H1 (cell line): ENCODE results near the gene KIF22. TPM values are rescaled to one million over a fixed set of nuclear protein-coding genes. Genes with fewer than 3 reads are reported as not detected.

Source experiments
- CEBPB ChIP-seq: IDR thresholded peaks from 2 replicates; pipeline ENCODE4 v1.6.1; 2012; ENCODE audit warnings: low read depth, low read length
- CHD1 ChIP-seq: IDR thresholded peaks from 2 replicates; pipeline ENCODE4 v1.6.1; 2012; ENCODE audit warnings: low read depth, low read length, improper control_type of control experiment
- CHD7 ChIP-seq: fragments of 300-600 bp; sonication (generic); IDR thresholded peaks from 2 replicates; pipeline ENCODE4 v1.7.1; 2012; ENCODE audit warnings: low read length, moderate library complexity, mild to moderate bottlenecking, inconsistent platforms; ENCODE audit not compliant: insufficient replicate concordance
- HDAC6 ChIP-seq: IDR thresholded peaks from one replicate; pipeline ENCODE4 v1.7.1; 2012; ENCODE audit warnings: low read depth, mild to moderate bottlenecking, inconsistent platforms, low read length, moderate library complexity
- KDM4A ChIP-seq: IDR thresholded peaks from one replicate; pipeline ENCODE4 v1.7.1; 2012; ENCODE audit warnings: low read depth, mild to moderate bottlenecking, moderate library complexity, low read length, inconsistent platforms; ENCODE audit not compliant: severe bottlenecking
- NRF1 ChIP-seq: IDR thresholded peaks from 2 replicates; pipeline ENCODE4 v1.6.1; 2011; ENCODE audit warnings: mild to moderate bottlenecking, low read depth, low read length, improper control_type of control experiment
- SP1 ChIP-seq: IDR thresholded peaks from 2 replicates; pipeline ENCODE4 v1.6.1; 2011; ENCODE audit warnings: low read depth, low read length
- USF2 ChIP-seq: IDR thresholded peaks from 2 replicates; pipeline ENCODE4 v1.6.1; 2011; ENCODE audit warnings: low read length, improper control_type of control experiment
- polyA plus RNA-seq, 7 experiments: library from polyadenylated mRNA; depleted of rRNA in 3 of 7; stranded (reverse) in 5 of 7; unstranded in 2 of 7; fragments of >200 nt in 5 of 7; fragments of 200-250 nt in 2 of 7; gene quantifications; 1 replicate in 5 of 7; 2 replicates in 1 of 7; 4 replicates in 1 of 7; pipeline versions ENCODE4 v1.2.1 to v1.2.3, GENCODE V29; 2011 to 2013; ENCODE audit warnings: missing spikeins in 2 of 7, mixed read lengths in 2 of 7
- total RNA-seq: library from RNA; stranded (reverse); fragmentation: NEBNext Ultra II Directional; extraction: Animal tissue kit (Norgen Biotek cat#: 25700); gene quantifications from 2 replicates; pipeline ENCODE4 v1.2.1, GENCODE V29; 2021

KIF22 gene
- total and polyA plus RNA-seq, 2 of the 8 experiments (the other 6 are each of a cell fraction or from before 2014, with no cell fraction given), result 139 to 142 TPM

DNA sequence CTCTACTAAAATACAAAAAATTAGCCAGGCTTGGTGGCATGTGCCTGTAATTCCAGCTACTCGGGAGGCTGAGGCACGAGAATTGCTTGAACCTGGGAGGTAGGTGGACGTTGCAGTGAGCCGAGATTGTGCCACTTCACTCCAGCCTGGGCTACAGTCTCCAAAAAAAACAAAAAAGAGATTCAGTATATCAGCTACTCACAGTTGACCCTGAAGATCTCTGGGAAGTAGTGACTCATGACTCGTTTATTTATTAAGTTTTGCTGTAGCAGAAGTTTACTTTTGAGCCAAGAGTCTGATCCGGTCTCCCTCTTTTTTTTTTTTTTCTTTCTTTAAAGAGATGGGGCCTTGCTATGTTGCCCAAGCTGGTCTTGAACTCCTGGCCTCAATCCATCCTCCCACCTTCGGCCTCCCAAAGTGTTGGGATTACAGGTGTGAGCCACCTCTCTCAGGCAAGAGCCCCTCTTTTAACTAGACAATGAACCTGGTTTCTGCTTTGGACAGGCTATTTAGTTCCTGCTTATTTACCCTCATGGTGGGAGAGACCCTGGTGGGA is 34.1 kb downstream of the KIF22 start (continued):
- TF ChIP-seq CHD7, result no peak
- no peak for TF ChIP-seq KDM4A
- TF ChIP-seq CHD1, result no peak
- TF ChIP-seq NRF1, result no peak
- no peak for TF ChIP-seq CEBPB
- no peak for TF ChIP-seq USF2
- no peak for TF ChIP-seq HDAC6
- TF ChIP-seq SP1, result no peak
